Measurements from ENCODE around the gene REM2.
"Not testable (repeated sequence)": the region's sequence is repeated elsewhere in the genome, so short reads cannot be mapped to it uniquely, and the experiment has no call there.

Gene REM2

GRCh38 chr14:22898302-22899090 is 15.5 kb downstream of the REM2 start:
- no peak for DNase-seq

- peak in 3 of 5 experiments; percentile 23 to 82 (median 32) for DNase-seq
Observed at GRCh38 chr14:22900081-22900799, 17.2 kb downstream of the REM2 start.

GRCh38 chr14:22901799-22902198 is 18.8 kb downstream of the REM2 start:
- DNase-seq = no peak

GRCh38 chr14:22903742-22904087 is 20.7 kb downstream of the REM2 start:
- DNase-seq = no peak

GRCh38 chr14:22905627-22906026 is 22.6 kb downstream of the REM2 start:
- no peak for DNase-seq

- DNase-seq = no peak
Observed at GRCh38 chr14:22906073-22906472, 23.1 kb downstream of the REM2 start.

- DNase-seq = no peak
Observed at GRCh38 chr14:22907429-22907828, 24.4 kb downstream of the REM2 start.

- no peak for DNase-seq
Observed at GRCh38 chr14:22908601-22909000, 25.6 kb downstream of the REM2 start.

GRCh38 chr14:22910916-22911315 is 27.9 kb downstream of the REM2 start:
- DNase-seq = no peak

GRCh38 chr14:22914836-22915235 is 31.8 kb downstream of the REM2 start:
- DNase-seq = not testable (repeated sequence)

GRCh38 chr14:22915886-22916521 is 33.0 kb downstream of the REM2 start:
- no peak for DNase-seq

GRCh38 chr14:22918804-22919600 is 36.0 kb downstream of the REM2 start, which contains the start of gene RBM23:
Gene RBM23 (minus strand): TSS chr14:22919149.
- DNase-seq = peak; percentile 99 to 100 (median 100)

- DNase-seq = no peak
Observed at GRCh38 chr14:22919601-22919921, 36.5 kb downstream of the REM2 start.

GRCh38 chr14:22920697-22921096 is 37.7 kb downstream of the REM2 start:
- no peak for DNase-seq

- no peak for DNase-seq
Observed at GRCh38 chr14:22922294-22922693, 39.3 kb downstream of the REM2 start.

- no peak for DNase-seq
Observed at GRCh38 chr14:22923746-22924145, 40.7 kb downstream of the REM2 start.

- DNase-seq = no peak
Observed at GRCh38 chr14:22925513-22925912, 42.5 kb downstream of the REM2 start.

GRCh38 chr14:22926316-22926715 is 43.3 kb downstream of the REM2 start:
- DNase-seq = no peak

GRCh38 chr14:22928237-22929103 is 45.4 kb downstream of the REM2 start:
- peak in 1 of 5 experiments; percentile 21 for DNase-seq

GRCh38 chr14:22929104-22929960 is 46.3 kb downstream of the REM2 start, which contains the start of gene PRMT5:
Gene PRMT5 (minus strand): TSS chr14:22929376. CDS start chr14:22929361, 15 bp downstream.
- DNase-seq = peak; percentile 84 to 100 (median 97)

GRCh38 chr14:22929961-22930364 is 46.9 kb downstream of the REM2 start:
- no peak for DNase-seq

Data from T-helper 2 cell (primary cell).